GM12873 (cell line): Measurements from ENCODE around the gene OR6C70.
A peak's percentile ranks its signal among the peaks of the same experiment; 100 is the strongest.

Experiments
- CTCF ChIP-seq: IDR thresholded peaks from 2 replicates; pipeline ENCODE4 v1.5.1; 2012; ENCODE audit warnings: low read depth, mild to moderate bottlenecking, moderate library complexity, low read length, control low read depth; ENCODE audit not compliant: insufficient read depth; ENCODE audit errors: missing control alignments

OR6C70 gene

GRCh38 chr12:55470088-55470829, at the start of gene OR6C70:
Gene OR6C70 (minus strand): TSS chr12:55470138. CDS start chr12:55470138, 0 bp downstream.
- no peak for TF ChIP-seq CTCF

GRCh38 chr12:55516391-55516790, 46.5 kb upstream of the OR6C70 start:
- TF ChIP-seq CTCF: no peak

- TF ChIP-seq CTCF: peak; percentile 40
Measured at GRCh38 chr12:55515696-55516095, 45.8 kb upstream of the OR6C70 start.

- no peak for TF ChIP-seq CTCF
Measured at GRCh38 chr12:55501601-55502000, 31.7 kb upstream of the OR6C70 start.

GRCh38 chr12:55499810-55500252, 29.9 kb upstream of the OR6C70 start:
- no peak for TF ChIP-seq CTCF

- no peak for TF ChIP-seq CTCF
Measured at GRCh38 chr12:55499231-55499630, 29.3 kb upstream of the OR6C70 start.

- no peak for TF ChIP-seq CTCF
Measured at GRCh38 chr12:55495490-55495889, 25.6 kb upstream of the OR6C70 start.

GRCh38 chr12:55492078-55492477, 22.1 kb upstream of the OR6C70 start, which contains the start of gene OR6C68:
Gene OR6C68 (plus strand): TSS chr12:55492378. CDS start chr12:55492378, 0 bp downstream.
- TF ChIP-seq CTCF: no peak
